Measurements from ENCODE around the gene MLN. TPM values are rescaled to one million over a fixed set of nuclear protein-coding genes. Genes with fewer than 3 reads are reported as not detected.

MLN gene
- total RNA-seq, 6 experiments from 2014 or later = not detected

- no peak for DNase-seq
- no peaks in the 10 kb centered on the region for H3K36me3 ChIP-seq
- intact Hi-C loops (cut with DNase I) = no loop called here
- H3K4me3 ChIP-seq = no peak overlapping the region
- H3K27ac ChIP-seq = no peak overlapping the region
- H3K27me3 ChIP-seq = no peaks in the 10 kb centered on the region
- TF ChIP-seq POLR2A (IDR thresholded peaks at IDR 0.05) = no peak
- TF ChIP-seq CTCF (IDR thresholded peaks at IDR 0.05) = no peak
- no peaks in the 10 kb centered on the region for H3K9me3 ChIP-seq
- ATAC-seq = peak in 1 of 4 donors; percentile 23
- H3K4me1 ChIP-seq = no peaks in the 10 kb centered on the region
- WGBS (ENCODE audit: insufficient coverage, low coverage, low lambda C conversion rate, missing lambda C conversion rate) = 66% methylated on average over 10 of the region's 21 CpGs
Observed at GRCh38 chr6:33830635-33831240, 26.9 kb upstream of the MLN start.

DNA sequence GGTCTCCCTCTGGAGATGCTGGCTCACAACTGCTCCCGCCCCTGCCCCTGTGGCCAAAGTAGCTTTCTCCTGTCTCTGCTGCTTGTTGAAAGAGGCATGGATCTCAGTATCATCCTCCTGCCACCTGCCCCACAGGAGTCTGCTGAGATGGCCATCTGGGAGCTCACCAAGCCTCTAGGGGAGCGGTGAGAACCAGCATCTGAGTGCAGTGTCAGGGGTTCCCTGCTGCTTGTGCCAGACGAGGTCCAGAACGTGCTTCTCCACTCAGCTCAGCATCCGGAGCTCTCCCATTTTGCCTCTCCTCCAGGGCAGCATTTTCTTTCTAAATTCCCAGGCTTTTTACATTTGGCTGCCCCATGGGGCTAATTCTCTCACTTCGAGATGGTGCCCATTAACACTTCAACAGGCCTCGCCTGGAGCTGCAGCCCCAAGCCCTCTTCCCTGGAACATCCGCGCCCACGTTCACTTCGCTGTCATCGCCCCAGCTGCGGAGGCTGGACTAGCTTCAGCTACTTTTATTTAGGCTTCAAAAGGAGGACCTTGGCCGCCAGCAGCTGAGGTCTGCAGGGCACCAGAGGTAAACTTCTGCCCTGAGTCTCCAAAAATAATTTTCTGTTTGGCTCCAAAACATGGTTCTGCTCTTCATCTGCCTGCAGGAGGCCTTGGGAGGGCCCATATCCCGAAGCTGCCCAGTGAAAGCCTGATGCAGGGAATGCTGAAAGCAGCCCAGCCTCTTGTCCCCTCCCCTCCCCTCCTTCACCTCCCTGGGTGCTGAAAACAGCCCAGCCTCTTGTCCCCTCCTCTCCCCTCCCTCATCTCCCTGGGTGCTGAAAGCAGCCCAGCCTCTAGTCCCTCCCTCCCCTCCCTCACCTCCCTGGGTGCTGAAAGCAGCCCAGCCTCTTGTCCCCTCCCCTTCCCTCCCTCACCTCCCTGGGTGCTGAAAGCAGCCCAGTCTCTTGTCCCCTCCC lies 25.2 kb upstream of the MLN start:
- Histone ChIP-seq H3K27ac (no peak overlapping the region), H3K9me3 (no peaks in the 10 kb centered on the region), H3K36me3 (no peaks in the 10 kb centered on the region), H3K27me3 (no peaks in the 10 kb centered on the region), H3K4me3 (no peak overlapping the region), H3K4me1 (no peaks in the 10 kb centered on the region)
- 51% methylated on average over 4 of the region's 15 CpGs for WGBS (ENCODE audit: insufficient coverage, low coverage, low lambda C conversion rate, missing lambda C conversion rate)
- DNase-seq (no peak), ATAC-seq (no peak)
- intact Hi-C loops (cut with DNase I) = no loop called here
- TF ChIP-seq POLR2A (IDR thresholded peaks at IDR 0.05) (no peak), CTCF (IDR thresholded peaks at IDR 0.05) (no peak)

- ATAC-seq (no peak), DNase-seq (no peak)
- WGBS (ENCODE audit: insufficient coverage, low coverage, low lambda C conversion rate, missing lambda C conversion rate) = 59% methylated on average over 3 of the region's 4 CpGs
- H3K4me1 ChIP-seq = no peaks in the 10 kb centered on the region
- intact Hi-C loops (cut with DNase I) = no loop called here
- no peak for TF ChIP-seq POLR2A (IDR thresholded peaks at IDR 0.05)
- TF ChIP-seq CTCF (IDR thresholded peaks at IDR 0.05) = no peak
- no peak overlapping the region for H3K4me3 ChIP-seq
- no peaks in the 10 kb centered on the region for H3K36me3 ChIP-seq
- no peaks in the 10 kb centered on the region for H3K9me3 ChIP-seq
- no peaks in the 10 kb centered on the region for H3K27me3 ChIP-seq
- no peak overlapping the region for H3K27ac ChIP-seq
Observed at GRCh38 chr6:33828452-33828763, 24.6 kb upstream of the MLN start.

- no peak overlapping the region for H3K27ac ChIP-seq
- H3K4me3 ChIP-seq = no peak overlapping the region
- no peaks in the 10 kb centered on the region for H3K36me3 ChIP-seq
- H3K27me3 ChIP-seq = no peaks in the 10 kb centered on the region
- 67% methylated on average over 6 of the region's 14 CpGs for WGBS (ENCODE audit: insufficient coverage, low coverage, low lambda C conversion rate, missing lambda C conversion rate)
- ATAC-seq (peak in 2 of 4 donors; percentile 38 to 47), DNase-seq (no peak)
- H3K9me3 ChIP-seq = no peaks in the 10 kb centered on the region
- no peaks in the 10 kb centered on the region for H3K4me1 ChIP-seq
- intact Hi-C loops (cut with DNase I) = no loop called here
- TF ChIP-seq CTCF (IDR thresholded peaks at IDR 0.05) (no peak), POLR2A (IDR thresholded peaks at IDR 0.05) (no peak)
Observed at GRCh38 chr6:33827546-33828451, 24.0 kb upstream of the MLN start.
